GM21723 (cell line): ENCODE results near the gene ORMDL2.
"Not testable (repeated sequence)": the region's sequence is repeated elsewhere in the genome, so short reads cannot be mapped to it uniquely, and the experiment has no call there.

ENCODE experiments used
- ATAC-seq: cut with Tn5 transposase; IDR thresholded peaks from one replicate; pipeline ENCODE4 v1.9.1; 2021; ENCODE audit warnings: mild to moderate bottlenecking, moderate library complexity; ENCODE audit not compliant: unreplicated experiment

The ORMDL2 gene

GRCh38 chr12:55827806-55828205 is 10.0 kb downstream of the ORMDL2 start:
- ATAC-seq = no peak

- no peak for ATAC-seq
These were observed 10.5 kb downstream of the ORMDL2 start for GRCh38 chr12:55828357-55828756.

DNA sequence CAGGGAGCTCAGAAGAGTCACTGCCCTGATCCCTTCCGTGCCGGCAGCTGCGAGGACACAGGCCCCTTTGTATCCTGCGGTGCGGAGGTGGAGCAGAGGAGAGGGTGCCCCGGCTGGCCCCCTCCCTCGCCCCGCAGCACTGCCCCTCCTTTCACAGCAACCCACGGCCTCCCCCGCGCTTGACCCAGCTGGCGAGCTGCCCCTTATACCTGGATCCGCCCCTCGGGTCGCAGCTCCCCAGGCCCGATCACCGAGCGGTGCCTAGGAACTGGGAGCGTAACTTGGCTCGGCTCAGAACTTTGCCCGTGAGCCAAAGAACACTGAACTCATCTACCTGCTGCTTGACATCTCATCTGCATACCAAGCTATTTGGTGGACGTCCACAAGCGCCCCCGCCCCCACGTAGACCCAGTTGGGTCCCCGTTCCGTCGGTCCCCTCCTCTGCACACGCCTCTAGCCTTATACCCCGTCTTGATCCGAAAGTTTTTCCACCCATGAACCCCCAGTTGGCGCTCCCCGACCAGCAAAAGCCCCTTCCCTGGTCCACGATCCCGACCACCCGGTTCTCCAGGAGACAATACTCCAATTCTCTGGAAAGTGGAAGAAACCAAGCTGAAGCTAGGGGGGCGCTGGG is 12.2 kb downstream of the ORMDL2 start:
- peak; percentile 26 for ATAC-seq

GRCh38 chr12:55830601-55831446 is 13.0 kb downstream of the ORMDL2 start:
- ATAC-seq = peak; percentile 9

- ATAC-seq = no peak
These were observed 13.6 kb downstream of the ORMDL2 start for GRCh38 chr12:55831447-55831815.

GRCh38 chr12:55833056-55833455 is 15.2 kb downstream of the ORMDL2 start:
- no peak for ATAC-seq

DNA sequence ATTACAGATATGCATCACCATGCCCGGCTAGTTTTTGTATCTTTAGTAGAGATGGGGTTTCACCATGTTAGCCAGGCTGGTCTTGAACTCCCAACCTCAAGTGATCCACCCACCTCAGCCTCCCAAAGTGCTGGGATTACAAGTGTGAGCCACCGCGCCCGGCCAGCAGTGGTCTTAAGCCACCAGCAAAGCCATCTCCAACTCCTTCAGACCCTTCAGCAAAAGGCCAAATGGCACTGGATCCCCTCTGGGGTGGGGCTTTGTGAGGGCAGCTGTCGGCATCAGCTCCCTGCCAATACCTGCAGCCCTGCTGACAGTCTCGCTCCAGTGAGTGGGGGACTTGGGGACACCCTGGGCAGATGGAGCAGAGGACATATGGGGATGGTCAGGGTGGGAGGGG is 16.6 kb downstream of the ORMDL2 start:
- not testable (repeated sequence) for ATAC-seq

DNA sequence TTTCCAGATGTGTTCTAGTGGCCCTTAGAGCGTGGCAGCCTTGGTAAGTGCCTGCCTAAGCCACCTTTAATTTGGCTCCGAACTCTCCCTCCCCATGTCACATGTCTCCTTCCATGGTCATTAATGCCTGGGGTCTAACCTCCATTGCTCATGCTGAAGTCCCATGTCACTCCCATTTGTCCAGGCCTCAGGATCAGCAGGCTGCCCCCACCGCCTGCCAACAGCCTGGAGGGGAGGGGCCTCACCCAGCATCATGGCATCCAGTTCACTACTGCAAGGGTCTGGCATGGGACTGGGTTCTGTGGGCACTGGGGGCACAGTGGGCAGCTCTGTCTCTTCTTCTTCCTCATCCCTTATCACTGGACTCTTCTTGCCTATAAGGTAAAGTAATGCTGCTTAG is 20.5 kb downstream of the ORMDL2 start:
- no peak for ATAC-seq

DNA sequence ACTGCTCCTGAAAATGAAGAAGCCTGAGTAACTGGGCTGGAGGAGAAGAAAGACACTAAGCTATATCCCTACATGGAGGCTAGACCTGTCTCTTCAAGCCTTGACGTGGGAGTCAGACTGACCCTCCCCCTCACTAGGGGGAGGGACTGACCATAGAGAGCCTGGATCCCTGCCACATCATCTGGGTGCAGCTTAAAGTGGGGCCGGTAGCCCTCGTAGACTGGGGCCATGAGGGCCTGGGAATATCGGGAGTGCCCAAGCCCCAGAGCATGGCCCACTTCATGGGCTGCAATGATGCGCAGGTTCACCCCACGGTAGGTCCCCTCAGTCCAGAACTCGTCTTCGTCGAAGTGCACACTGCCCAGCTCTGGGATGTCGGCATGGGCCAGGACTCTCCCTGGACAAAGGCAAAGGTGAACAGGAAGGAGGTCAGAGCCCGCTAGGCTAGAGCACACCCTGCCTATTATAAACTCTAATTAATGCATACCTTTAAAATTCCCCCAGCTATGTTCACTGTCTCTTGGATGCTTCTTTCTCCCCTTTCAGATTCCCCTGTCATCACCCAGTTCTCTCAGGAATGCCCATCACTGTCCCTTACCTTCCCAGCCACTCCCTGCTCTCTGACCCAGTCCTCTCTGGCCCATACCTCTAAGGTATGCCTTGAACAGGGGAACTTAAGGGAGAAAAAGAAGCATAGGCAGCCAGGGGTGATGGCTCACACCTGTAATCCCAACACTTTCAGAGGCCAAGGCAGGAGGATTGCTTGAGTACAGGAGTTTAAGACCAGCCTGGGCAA is 21.7 kb downstream of the ORMDL2 start:
- ATAC-seq = no peak

- ATAC-seq = no peak
These were observed 22.9 kb downstream of the ORMDL2 start for GRCh38 chr12:55840581-55841351.

DNA sequence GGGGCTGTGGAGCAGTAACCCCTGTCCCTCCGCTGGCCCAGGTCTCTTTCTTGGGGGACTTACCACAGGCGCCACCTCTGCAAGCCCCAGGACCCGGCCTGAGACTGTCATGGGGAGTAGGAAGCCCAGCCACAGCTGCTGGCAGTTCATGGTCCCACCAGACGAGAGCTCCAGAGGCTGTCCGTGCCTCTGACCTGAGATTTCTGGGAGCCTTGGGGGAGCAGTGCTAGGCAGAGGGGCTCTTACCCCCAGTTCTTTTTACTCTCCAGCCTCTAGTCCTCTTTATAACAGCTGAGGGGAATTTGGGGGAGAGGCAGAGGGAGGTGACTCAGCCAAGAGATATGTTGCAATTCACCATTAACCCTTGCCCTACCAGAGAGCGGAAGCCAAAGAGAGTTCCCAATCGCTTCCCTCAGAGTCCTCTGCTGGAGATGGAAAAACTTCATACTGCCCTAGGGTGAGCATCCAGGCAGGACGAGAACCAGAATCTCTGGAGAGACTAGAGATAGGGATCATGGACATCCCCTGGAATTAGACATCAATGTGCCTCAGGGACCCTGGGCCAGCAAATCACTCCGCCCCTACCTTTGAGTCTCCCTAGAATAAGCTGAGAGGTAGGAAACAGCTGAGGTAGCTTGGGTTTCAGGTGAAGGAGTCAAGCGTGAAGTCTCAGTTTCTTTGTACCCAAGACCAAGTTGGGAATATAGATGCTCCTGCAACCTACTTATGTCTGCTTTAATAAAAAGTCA is 25.0 kb downstream of the ORMDL2 start, which contains the start of gene MMP19:
Gene MMP19, minus strand, starts transcription at position 256 of the 749 bp plus-strand sequence. Its CDS starts 106 bp downstream, at position 150.
- no peak for ATAC-seq

GRCh38 chr12:55843431-55843830 is 25.6 kb downstream of the ORMDL2 start:
- ATAC-seq = no peak

GRCh38 chr12:55844961-55845360 is 27.1 kb downstream of the ORMDL2 start:
- no peak for ATAC-seq

GRCh38 chr12:55845361-55845760 is 27.5 kb downstream of the ORMDL2 start:
- ATAC-seq = no peak

DNA sequence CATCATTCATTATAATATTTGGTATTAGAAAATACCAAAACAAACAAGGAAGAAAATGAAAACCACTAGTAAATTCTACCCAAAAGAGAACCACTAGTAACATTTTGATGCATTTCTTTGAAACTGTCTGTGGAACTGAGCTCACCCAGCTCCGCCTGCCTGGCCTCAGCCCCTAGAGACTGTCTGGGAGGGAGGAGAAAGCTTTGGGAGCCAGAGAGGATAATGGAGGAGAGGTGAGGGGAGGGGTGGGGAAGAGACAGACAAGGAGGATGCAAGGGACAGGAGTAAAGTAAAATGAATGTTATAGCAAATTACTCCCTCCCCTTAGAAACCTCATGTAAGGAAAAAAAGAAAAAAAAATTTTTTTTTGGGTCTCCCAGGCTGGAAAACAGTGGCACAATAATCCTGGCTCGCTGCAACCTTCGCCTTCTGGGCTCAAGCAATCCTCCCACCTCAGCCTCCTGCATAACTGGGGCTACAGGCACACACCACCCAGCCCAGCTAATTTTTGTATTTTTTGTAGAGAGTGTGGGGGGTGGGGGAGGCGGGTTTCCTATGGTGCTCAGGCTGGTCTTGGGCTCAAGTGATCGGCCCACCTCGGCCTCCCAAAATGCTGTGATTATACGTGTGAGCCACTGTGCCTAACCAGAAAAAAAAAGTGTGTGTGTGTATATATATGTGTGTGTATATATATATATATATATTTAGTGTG is 28.1 kb downstream of the ORMDL2 start:
- ATAC-seq = no peak

GRCh38 chr12:55847033-55847432 is 29.2 kb downstream of the ORMDL2 start:
- ATAC-seq = no peak

GRCh38 chr12:55847603-55848291 is 29.9 kb downstream of the ORMDL2 start:
- no peak for ATAC-seq

DNA sequence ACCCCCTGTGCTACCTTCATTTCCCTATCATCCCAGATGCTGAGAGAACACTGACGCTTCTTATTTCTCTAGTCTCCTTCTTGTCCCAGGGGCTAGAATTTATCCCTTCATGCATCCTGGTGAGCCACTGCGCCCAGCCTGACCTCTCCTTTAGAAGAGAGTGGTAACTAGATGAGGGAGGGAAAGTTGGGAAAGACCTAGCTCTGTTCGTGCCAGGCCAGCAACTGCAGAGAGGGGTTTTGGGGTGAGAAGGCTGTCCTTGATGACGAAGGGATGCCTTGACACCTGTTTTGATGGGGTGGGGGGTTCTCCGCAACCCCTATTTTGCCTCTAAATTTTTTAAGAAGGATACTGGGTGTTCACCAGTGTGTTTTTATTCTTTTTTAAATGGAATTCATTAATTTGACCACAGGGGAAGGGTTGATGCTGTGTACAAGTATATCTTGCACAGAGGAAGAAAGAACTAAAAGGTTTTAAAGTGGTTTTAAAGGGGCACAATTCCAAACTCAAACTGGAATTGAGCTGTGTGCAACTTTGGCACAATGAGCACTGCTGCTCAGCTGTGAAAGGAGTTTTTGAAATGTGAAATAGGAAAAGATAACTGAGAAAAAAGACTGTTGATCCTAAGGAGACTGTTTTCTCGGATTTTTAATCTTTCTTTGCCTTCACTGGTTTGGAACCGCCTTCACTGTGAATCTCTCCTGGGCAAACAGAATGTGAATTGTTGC is 31.9 kb downstream of the ORMDL2 start:
- ATAC-seq = no peak
